Vagina (tissue), 2 donors: Measurements from ENCODE around the gene LMO2.

Experiments used
- CTCF ChIP-seq, 3 experiments: fragments of 450-650 bp in 2 of 3; fragments of 200-600 bp in 1 of 3; sonication (generic) in 1 of 3; IDR thresholded peaks; one replicate each; pipeline ENCODE4 v1.5.1; 2017 to 2019; ENCODE audit warnings: antibody characterized with exemption in 3 of 3, mild to moderate bottlenecking in 2 of 3, moderate library complexity in 2 of 3
- POLR2AphosphoS5 ChIP-seq, 2 donors: sonication (generic); formaldehyde crosslinking; IDR thresholded peaks; one replicate each; pipeline ENCODE4 v1.9.0; 2017; ENCODE audit warnings: antibody characterized with exemption in 2 of 2, mild to moderate bottlenecking in 2 of 2, low read depth in 1 of 2; ENCODE audit not compliant: insufficient read depth in 1 of 2

GRCh38 chr11:33861386-33861785, 30.5 kb downstream of the LMO2 start:
- TF ChIP-seq CTCF (IDR thresholded peaks at IDR 0.05): no peak
- no peak for TF ChIP-seq POLR2AphosphoS5 (IDR thresholded peaks at IDR 0.05; ENCODE audit: insufficient read depth in 1 of 2, low read depth in 1 of 2)
